GM12872 (cell line): ENCODE data around the gene CORO7.

ENCODE experiments used
- CTCF ChIP-seq: IDR thresholded peaks from 3 replicates; pipeline ENCODE4 v1.5.1; 2011; ENCODE audit warnings: low read depth, mild to moderate bottlenecking, low read length, moderate library complexity; ENCODE audit not compliant: insufficient read depth

Gene CORO7

GRCh38 chr16:4416200-4417032 is at the start of gene CORO7:
Gene CORO7, minus strand, starts transcription at chr16:4416596. Its CDS starts 78 bp downstream, at chr16:4416518.
- no peak for TF ChIP-seq CTCF

- no peak for TF ChIP-seq CTCF
Observed at GRCh38 chr16:4463522-4464163, 47.2 kb upstream of the CORO7 start.

- no peak for TF ChIP-seq CTCF
Observed at GRCh38 chr16:4461250-4462085, 45.1 kb upstream of the CORO7 start.

- no peak for TF ChIP-seq CTCF
Observed at GRCh38 chr16:4460936-4461249, 44.5 kb upstream of the CORO7 start.

GRCh38 chr16:4455951-4456350 is 39.6 kb upstream of the CORO7 start:
- no peak for TF ChIP-seq CTCF

GRCh38 chr16:4455081-4455480 is 38.7 kb upstream of the CORO7 start:
- no peak for TF ChIP-seq CTCF

- TF ChIP-seq CTCF, result no peak
Observed at GRCh38 chr16:4454623-4455022, 38.2 kb upstream of the CORO7 start.
